GM23338 (cell line): ENCODE data around the gene SNAPC3. TPM values are rescaled to one million over a fixed set of nuclear protein-coding genes. Genes with fewer than 3 reads are reported as not detected.

Experiments
- ATAC-seq: fragments of 200-7000 bp; cut with Tn5 transposase; 3 replicates; pipeline ENCODE4 v1.9.1; 2020
- DNase-seq: peaks from one replicate; pipeline ENCODE4 v3.0.0-alpha.2; 2015; ENCODE audit warnings: low spot score
- H2AFZ ChIP-seq: fragments of 200-600 bp; sonication (generic); 2 replicates; pipeline ENCODE4 v1.8.0; 2016; ENCODE audit warnings: antibody characterized with exemption, mild to moderate bottlenecking, moderate library complexity
- H3F3A ChIP-seq: fragments of 200-600 bp; sonication (generic); replicated peaks from 2 replicates; pipeline ENCODE4 v1.8.0; 2017; ENCODE audit warnings: antibody characterized with exemption, mixed run types, low read depth
- H3K27ac ChIP-seq: fragments of 200-600 bp; sonication (generic); 2 replicates; pipeline ENCODE4 v1.6.1; 2016; ENCODE audit warnings: low read depth
- H3K27me3 ChIP-seq: fragments of 200-600 bp; sonication (generic); 2 replicates; pipeline ENCODE4 v1.8.0; 2016; ENCODE audit warnings: mild to moderate bottlenecking, mixed run types, moderate library complexity; ENCODE audit not compliant: insufficient read depth
- H3K36me3 ChIP-seq: fragments of 200-600 bp; sonication (generic); 2 replicates; pipeline ENCODE4 v1.8.0; 2016; ENCODE audit warnings: mild to moderate bottlenecking; ENCODE audit not compliant: insufficient read depth
- H3K4me1 ChIP-seq: fragments of 200-600 bp; sonication (generic); 2 replicates; pipeline ENCODE4 v1.8.0; 2016; ENCODE audit warnings: mild to moderate bottlenecking, moderate library complexity; ENCODE audit not compliant: insufficient read depth
- H3K4me2 ChIP-seq: fragments of 200-600 bp; sonication (generic); 2 replicates; pipeline ENCODE4 v1.7.1; 2017; ENCODE audit warnings: mixed run types
- H3K4me3 ChIP-seq: fragments of 200-600 bp; sonication (generic); 2 replicates; pipeline ENCODE4 v1.6.1; 2016; ENCODE audit warnings: mixed run types
- H3K79me2 ChIP-seq: fragments of 200-600 bp; sonication (generic); replicated peaks from 2 replicates; pipeline ENCODE4 v1.8.0; 2017; ENCODE audit warnings: mild to moderate bottlenecking; ENCODE audit not compliant: insufficient read depth
- H3K9me2 ChIP-seq: fragments of 200-600 bp; sonication (generic); 2 replicates; pipeline ENCODE4 v1.8.0; 2017; ENCODE audit not compliant: insufficient read depth
- H4K20me1 ChIP-seq: fragments of 200-600 bp; sonication (generic); replicated peaks from 2 replicates; pipeline ENCODE4 v1.8.0; 2017; ENCODE audit warnings: mild to moderate bottlenecking; ENCODE audit not compliant: insufficient read depth
- H3K27ac Mint-ChIP-seq: 2 replicates; pipeline ENCODE4 v1.8.0; 2020; ENCODE audit warnings: inconsistent platforms, mild to moderate bottlenecking, moderate library complexity, mixed read lengths
- H3K27me3 Mint-ChIP-seq: 3 replicates; pipeline ENCODE4 v1.8.0; 2022; ENCODE audit warnings: low read depth, mild to moderate bottlenecking, moderate library complexity, mixed read lengths, inconsistent platforms; ENCODE audit not compliant: insufficient read depth, poor library complexity
- H3K36me3 Mint-ChIP-seq: 3 replicates; pipeline ENCODE4 v1.8.0; 2021; ENCODE audit warnings: low read depth, mild to moderate bottlenecking, inconsistent platforms, moderate library complexity, mixed read lengths
- H3K4me1 Mint-ChIP-seq: 3 replicates; pipeline ENCODE4 v1.8.0; 2020; ENCODE audit warnings: mild to moderate bottlenecking, inconsistent platforms, mixed read lengths
- H3K4me3 Mint-ChIP-seq: 3 replicates; pipeline ENCODE4 v1.8.0; 2021; ENCODE audit warnings: moderate library complexity, mild to moderate bottlenecking, inconsistent platforms, mixed read lengths
- H3K9me3 Mint-ChIP-seq: 3 replicates; pipeline ENCODE4 v1.8.0; 2020; ENCODE audit warnings: moderate library complexity, mild to moderate bottlenecking, inconsistent platforms, mixed read lengths
- POLR2AphosphoS5 ChIP-seq: IDR thresholded peaks from 2 replicates; pipeline ENCODE4 v1.6.1; 2016; ENCODE audit warnings: antibody characterized with exemption, low read depth
- REST ChIP-seq: IDR thresholded peaks from one replicate; pipeline ENCODE4 v1.6.1; 2018; ENCODE audit warnings: antibody characterized with exemption; ENCODE audit not compliant: unreplicated experiment
- STAT1 ChIP-seq: IDR thresholded peaks from one replicate; pipeline ENCODE4 v1.6.1; 2016; ENCODE audit warnings: antibody characterized with exemption; ENCODE audit not compliant: unreplicated experiment
- ZNF331 ChIP-seq: fragments of 250-450 bp; sonication (Bioruptor Pico); IDR thresholded peaks from 2 replicates; pipeline ENCODE4 v1.5.0; 2020; ENCODE audit warnings: low read depth, mild to moderate bottlenecking, moderate library complexity
- polyA plus RNA-seq: library from polyadenylated mRNA; unstranded; fragments of >200 nt; fragmentation: Nextera tagmentation; extraction: Ambion mirVana; gene quantifications from 2 replicates; pipeline ENCODE4 v1.2.1, GENCODE V29; 2016
- total RNA-seq: library from RNA; depleted of rRNA; stranded (reverse); fragments of >200 nt; shearing (Covaris generic); gene quantifications from 2 replicates; pipeline ENCODE4 v1.2.3, GENCODE V29; 2014
- TF ChIP-seq, protein P1 (sequence below): fragments of 250-450 bp; sonication (Bioruptor Pico); IDR thresholded peaks from 2 replicates; pipeline ENCODE4 v1.5.0; 2020; ENCODE audit warnings: mild to moderate bottlenecking, moderate library complexity

SNAPC3 gene
- total and polyA plus RNA-seq, 2 experiments from 2014 or later, result 20.9 to 35.2 TPM

DNA sequence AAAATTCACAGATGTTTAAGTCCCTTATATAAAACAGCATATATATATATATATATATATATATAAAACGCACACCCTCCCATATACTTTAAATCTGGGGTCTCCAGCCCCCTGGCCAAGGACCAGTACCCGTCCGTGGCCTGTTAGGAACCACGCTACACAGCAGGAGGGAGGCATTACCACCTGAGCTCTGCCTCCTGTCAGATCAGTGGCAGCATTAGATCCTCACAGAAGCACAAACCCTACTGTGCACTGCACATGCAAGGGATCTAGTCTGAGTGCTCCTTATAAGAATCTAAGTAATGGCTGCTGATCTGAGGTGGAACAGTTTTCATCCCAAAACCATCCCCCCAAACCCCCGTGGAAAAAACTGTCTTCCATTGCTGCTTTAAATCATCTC lies 79.1 kb downstream of the SNAPC3 start:
- H3K4me3 ChIP-seq, result no peak overlapping the region
- no peak for DNase-seq
- H3K4me2 ChIP-seq, result no peak overlapping the region
- Mint-ChIP-seq H3K9me3 (no peaks in the 10 kb centered on the region), H3K27ac (no peak overlapping the region), H3K4me1 (peaks cover 13% of the 10 kb centered on the region; the same call in 2 of the 3 replicates), H3K36me3 (peaks cover 97% of the 10 kb centered on the region), H3K4me3 (no peak overlapping the region), H3K27me3 (peaks cover 6% of the 10 kb centered on the region)
- H3K36me3 ChIP-seq, result peaks cover 61% of the 10 kb centered on the region
- no peak for TF ChIP-seq POLR2AphosphoS5
- TF ChIP-seq, protein P1, sequence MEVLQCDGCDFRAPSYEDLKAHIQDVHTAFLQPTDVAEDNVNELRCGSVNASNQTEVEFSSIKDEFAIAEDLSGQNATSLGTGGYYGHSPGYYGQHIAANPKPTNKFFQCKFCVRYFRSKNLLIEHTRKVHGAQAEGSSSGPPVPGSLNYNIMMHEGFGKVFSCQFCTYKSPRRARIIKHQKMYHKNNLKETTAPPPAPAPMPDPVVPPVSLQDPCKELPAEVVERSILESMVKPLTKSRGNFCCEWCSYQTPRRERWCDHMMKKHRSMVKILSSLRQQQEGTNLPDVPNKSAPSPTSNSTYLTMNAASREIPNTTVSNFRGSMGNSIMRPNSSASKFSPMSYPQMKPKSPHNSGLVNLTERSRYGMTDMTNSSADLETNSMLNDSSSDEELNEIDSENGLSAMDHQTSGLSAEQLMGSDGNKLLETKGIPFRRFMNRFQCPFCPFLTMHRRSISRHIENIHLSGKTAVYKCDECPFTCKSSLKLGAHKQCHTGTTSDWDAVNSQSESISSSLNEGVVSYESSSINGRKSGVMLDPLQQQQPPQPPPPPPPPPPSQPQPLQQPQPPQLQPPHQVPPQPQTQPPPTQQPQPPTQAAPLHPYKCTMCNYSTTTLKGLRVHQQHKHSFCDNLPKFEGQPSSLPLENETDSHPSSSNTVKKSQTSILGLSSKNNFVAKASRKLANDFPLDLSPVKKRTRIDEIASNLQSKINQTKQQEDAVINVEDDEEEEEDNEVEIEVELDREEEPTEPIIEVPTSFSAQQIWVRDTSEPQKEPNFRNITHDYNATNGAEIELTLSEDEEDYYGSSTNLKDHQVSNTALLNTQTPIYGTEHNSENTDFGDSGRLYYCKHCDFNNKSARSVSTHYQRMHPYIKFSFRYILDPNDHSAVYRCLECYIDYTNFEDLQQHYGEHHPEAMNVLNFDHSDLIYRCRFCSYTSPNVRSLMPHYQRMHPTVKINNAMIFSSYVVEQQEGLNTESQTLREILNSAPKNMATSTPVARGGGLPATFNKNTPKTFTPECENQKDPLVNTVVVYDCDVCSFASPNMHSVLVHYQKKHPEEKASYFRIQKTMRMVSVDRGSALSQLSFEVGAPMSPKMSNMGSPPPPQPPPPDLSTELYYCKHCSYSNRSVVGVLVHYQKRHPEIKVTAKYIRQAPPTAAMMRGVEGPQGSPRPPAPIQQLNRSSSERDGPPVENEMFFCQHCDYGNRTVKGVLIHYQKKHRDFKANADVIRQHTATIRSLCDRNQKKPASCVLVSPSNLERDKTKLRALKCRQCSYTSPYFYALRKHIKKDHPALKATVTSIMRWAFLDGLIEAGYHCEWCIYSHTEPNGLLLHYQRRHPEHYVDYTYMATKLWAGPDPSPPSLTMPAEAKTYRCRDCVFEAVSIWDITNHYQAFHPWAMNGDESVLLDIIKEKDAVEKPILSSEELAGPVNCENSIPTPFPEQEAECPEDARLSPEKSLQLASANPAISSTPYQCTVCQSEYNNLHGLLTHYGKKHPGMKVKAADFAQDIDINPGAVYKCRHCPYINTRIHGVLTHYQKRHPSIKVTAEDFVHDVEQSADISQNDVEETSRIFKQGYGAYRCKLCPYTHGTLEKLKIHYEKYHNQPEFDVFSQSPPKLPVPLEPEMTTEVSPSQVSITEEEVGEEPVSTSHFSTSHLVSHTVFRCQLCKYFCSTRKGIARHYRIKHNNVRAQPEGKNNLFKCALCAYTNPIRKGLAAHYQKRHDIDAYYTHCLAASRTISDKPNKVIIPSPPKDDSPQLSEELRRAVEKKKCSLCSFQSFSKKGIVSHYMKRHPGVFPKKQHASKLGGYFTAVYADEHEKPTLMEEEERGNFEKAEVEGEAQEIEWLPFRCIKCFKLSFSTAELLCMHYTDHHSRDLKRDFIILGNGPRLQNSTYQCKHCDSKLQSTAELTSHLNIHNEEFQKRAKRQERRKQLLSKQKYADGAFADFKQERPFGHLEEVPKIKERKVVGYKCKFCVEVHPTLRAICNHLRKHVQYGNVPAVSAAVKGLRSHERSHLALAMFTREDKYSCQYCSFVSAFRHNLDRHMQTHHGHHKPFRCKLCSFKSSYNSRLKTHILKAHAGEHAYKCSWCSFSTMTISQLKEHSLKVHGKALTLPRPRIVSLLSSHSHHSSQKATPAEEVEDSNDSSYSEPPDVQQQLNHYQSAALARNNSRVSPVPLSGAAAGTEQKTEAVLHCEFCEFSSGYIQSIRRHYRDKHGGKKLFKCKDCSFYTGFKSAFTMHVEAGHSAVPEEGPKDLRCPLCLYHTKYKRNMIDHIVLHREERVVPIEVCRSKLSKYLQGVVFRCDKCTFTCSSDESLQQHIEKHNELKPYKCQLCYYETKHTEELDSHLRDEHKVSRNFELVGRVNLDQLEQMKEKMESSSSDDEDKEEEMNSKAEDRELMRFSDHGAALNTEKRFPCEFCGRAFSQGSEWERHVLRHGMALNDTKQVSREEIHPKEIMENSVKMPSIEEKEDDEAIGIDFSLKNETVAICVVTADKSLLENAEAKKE, result no peak
- TF ChIP-seq REST, result no peak
- TF ChIP-seq ZNF331, result no peak
- TF ChIP-seq STAT1, result no peak
- H3F3A ChIP-seq, result no peaks in the 10 kb centered on the region
- H2AFZ ChIP-seq, result no peak overlapping the region
- no peak for ATAC-seq
- peaks cover 83% of the 10 kb centered on the region for H4K20me1 ChIP-seq
- peaks cover 3% of the 10 kb centered on the region; the same call in 1 of the 2 replicates for H3K4me1 ChIP-seq
- H3K27me3 ChIP-seq, result no peaks in the 10 kb centered on the region
- H3K79me2 ChIP-seq, result peaks cover 100% of the 10 kb centered on the region
- H3K27ac ChIP-seq, result no peak overlapping the region
- no peaks in the 10 kb centered on the region for H3K9me2 ChIP-seq
